ENCODE data around the gene UMODL1.

- no peak; the same call in 1 of the 2 replicates for TF ChIP-seq CTCF (conservative IDR thresholded peaks at IDR 0.05)
- no peak for TF ChIP-seq ZFX (IDR thresholded peaks at IDR 0.05)
Measured at GRCh38 chr21:42164064-42164789, 93.1 kb downstream of the UMODL1 start.
